CD8-positive, alpha-beta memory T cell (primary cell): ENCODE results near the gene GARIN3. TPM values are rescaled to one million over a fixed set of nuclear protein-coding genes. Genes with fewer than 3 reads are reported as not detected.
A peak's percentile ranks its signal among the peaks of the same experiment; 100 is the strongest.

ENCODE experiments used
- CTCF ChIA-PET: fragments of 350-600 bp; sonication (Branson Sonifier 250); formaldehyde crosslinking; loops from one replicate; lab custom pipeline; 2021; ENCODE audit warnings: antibody characterized with exemption; lab: Charles Lee
- POLR2A ChIA-PET: fragments of 350-600 bp; sonication (Branson Sonifier 250); formaldehyde crosslinking; loops from one replicate; lab custom pipeline; 2021; ENCODE audit warnings: antibody characterized with exemption; lab: Charles Lee
- DNase-seq, 5 donors: peaks; one replicate each; pipeline versions ENCODE4 v3.0.0 to v3.0.0-alpha.2; 2020 to 2022; ENCODE audit warnings: mixed read lengths in 1 of 5
- H3K27ac ChIP-seq: one replicate; pipeline ENCODE4 v1.7.0; 2013; ENCODE audit warnings: low read depth, mild to moderate bottlenecking, low read length, moderate library complexity
- H3K27me3 ChIP-seq: 2 replicates; pipeline ENCODE4 v1.7.0; 2013; ENCODE audit warnings: low read length, mild to moderate bottlenecking; ENCODE audit not compliant: insufficient read depth, poor library complexity, severe bottlenecking
- H3K36me3 ChIP-seq: 2 replicates; pipeline ENCODE4 v1.7.0; 2013; ENCODE audit warnings: mild to moderate bottlenecking, low read length, moderate library complexity; ENCODE audit not compliant: insufficient read depth
- H3K4me1 ChIP-seq: 2 replicates; pipeline ENCODE4 v1.7.0; 2013; ENCODE audit warnings: mild to moderate bottlenecking, low read length, moderate library complexity; ENCODE audit not compliant: insufficient read depth
- H3K4me3 ChIP-seq: 2 replicates; pipeline ENCODE4 v1.7.0; 2013; ENCODE audit warnings: mild to moderate bottlenecking, low read length
- H3K9me3 ChIP-seq: 2 replicates; pipeline ENCODE4 v1.7.0; 2013; ENCODE audit warnings: mild to moderate bottlenecking, low read length
- H3K27ac Mint-ChIP-seq, 8 donors: one replicate each; pipeline ENCODE4 v1.8.0; 2020 to 2021; ENCODE audit warnings: mixed read lengths in 8 of 8, mild to moderate bottlenecking in 6 of 8, inconsistent platforms in 3 of 8, moderate library complexity in 3 of 8
- H3K27me3 Mint-ChIP-seq, 2 donors: one replicate each; pipeline ENCODE4 v1.8.0; 2020 to 2021; ENCODE audit warnings: mixed read lengths in 2 of 2, mild to moderate bottlenecking in 1 of 2, moderate library complexity in 1 of 2
- H3K36me3 Mint-ChIP-seq, 3 donors: one replicate each; pipeline ENCODE4 v1.8.0; 2020 to 2021; ENCODE audit warnings: mixed read lengths in 3 of 3, inconsistent platforms in 1 of 3, mild to moderate bottlenecking in 1 of 3
- H3K4me1 Mint-ChIP-seq, 3 donors: one replicate each; pipeline ENCODE4 v1.8.0; 2020 to 2021; ENCODE audit warnings: mixed read lengths in 3 of 3, inconsistent platforms in 1 of 3, mild to moderate bottlenecking in 1 of 3
- H3K4me3 Mint-ChIP-seq, 7 donors: one replicate each; pipeline ENCODE4 v1.8.0; 2020 to 2021; ENCODE audit warnings: mixed read lengths in 7 of 7, mild to moderate bottlenecking in 6 of 7, moderate library complexity in 4 of 7, inconsistent platforms in 2 of 7
- H3K9me3 Mint-ChIP-seq, 5 donors: one replicate each; pipeline ENCODE4 v1.8.0; 2020 to 2022; ENCODE audit warnings: mixed read lengths in 5 of 5, mild to moderate bottlenecking in 3 of 5, moderate library complexity in 2 of 5, inconsistent platforms in 1 of 5
- polyA plus RNA-seq: library from polyadenylated mRNA; unstranded; fragments of 300-500 nt; fragmentation: Illumina TruSeq; gene quantifications from one replicate; pipeline ENCODE4 v1.2.3, GENCODE V29; 2021
- total RNA-seq, 2 experiments: library from RNA; stranded (reverse); gene quantifications; one replicate each; pipeline ENCODE4 v1.2.3, GENCODE V29; 2021

Gene GARIN3
- total and polyA plus RNA-seq, 3 experiments from 2014 or later, result 0.29 to 0.50 TPM; not detected in 1

DNA sequence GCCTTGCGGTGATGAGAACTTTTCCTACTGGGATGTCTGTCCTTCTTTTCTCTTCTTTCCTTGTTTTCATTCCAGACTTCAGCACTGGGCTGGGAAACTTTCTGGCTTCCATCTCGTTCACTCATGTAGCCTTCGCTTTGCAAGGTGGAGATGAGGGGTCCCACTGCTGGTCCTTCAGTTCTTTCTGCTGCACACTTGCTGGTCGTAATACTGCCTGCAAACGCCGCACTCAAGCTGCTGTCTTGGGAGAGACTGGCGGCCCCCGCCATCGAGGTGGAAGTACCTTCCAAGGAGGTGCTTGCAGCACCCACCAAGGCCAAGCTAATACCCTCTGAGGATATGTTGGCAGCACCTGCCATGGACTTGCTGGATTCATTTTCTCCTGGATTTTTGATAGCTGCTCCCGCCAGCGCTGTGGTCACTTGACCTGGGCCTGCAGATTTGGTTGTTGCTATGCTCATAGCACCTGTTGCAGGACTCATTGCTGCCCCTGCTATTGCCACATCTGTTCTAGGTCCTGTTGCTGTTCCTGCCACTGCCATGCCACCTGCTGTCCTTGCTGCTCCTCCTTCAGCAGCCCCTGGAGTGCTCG is 3.0 kb downstream of the GARIN3 start:
- H3K27me3 ChIP-seq, result no peaks in the 10 kb centered on the region
- H3K4me3 ChIP-seq, result no peak overlapping the region
- Mint-ChIP-seq H3K4me1 (peaks cover 45 to 70% (median 65%) of the 10 kb centered on the region in 3 donors), H3K4me3 (no peak overlapping the region), H3K27ac (peak overlapping the region in 1 of 8 donors; percentile 40), H3K9me3 (no peaks in the 10 kb centered on the region), H3K36me3 (no peaks in the 10 kb centered on the region), H3K27me3 (no peaks in the 10 kb centered on the region)
- peaks cover 43% of the 10 kb centered on the region for H3K4me1 ChIP-seq
- ChIA-PET POLR2A (no interaction called here), CTCF (interaction anchor here (1.6 to 3.6 kb wide), 2 partner anchors 14 to 16 kb away, joined by 3 to 13 read pairs; no protein-coding TSS in a partner anchor)
- DNase-seq, result no peak
- H3K27ac ChIP-seq, result no peak overlapping the region
- no peaks in the 10 kb centered on the region for H3K36me3 ChIP-seq
- H3K9me3 ChIP-seq, result no peaks in the 10 kb centered on the region

DNA sequence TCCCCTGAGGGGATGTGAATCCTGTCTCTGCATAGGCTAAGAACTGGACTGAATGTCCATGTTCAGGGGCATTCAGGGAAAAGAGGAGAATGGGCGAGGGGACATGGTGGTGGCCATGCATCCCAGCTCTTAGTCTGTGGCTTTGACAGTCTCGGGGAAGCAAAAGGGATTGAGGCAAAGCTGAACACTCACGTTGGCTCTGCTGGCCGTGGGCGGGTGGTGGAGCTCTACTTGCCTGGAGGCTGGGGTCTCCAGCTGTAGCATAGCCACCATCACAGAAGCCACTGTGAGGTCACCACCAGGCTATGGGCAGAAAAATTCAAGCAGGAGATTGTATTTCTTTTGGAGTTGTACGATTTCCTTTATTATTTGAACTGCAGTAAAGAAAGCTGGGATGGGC is 4.1 kb downstream of the GARIN3 start:
- POLR2A ChIA-PET, result interaction anchor here (0.9 kb wide), 1 partner anchor 105 kb away, joined by 3 read pairs; no protein-coding TSS in a partner anchor
- H3K4me3 ChIP-seq, result no peak overlapping the region
- Mint-ChIP-seq H3K4me3 (no peak overlapping the region), H3K36me3 (no peaks in the 10 kb centered on the region), H3K27ac (no peak overlapping the region), H3K27me3 (no peaks in the 10 kb centered on the region), H3K9me3 (no peaks in the 10 kb centered on the region), H3K4me1 (peaks cover 40 to 70% (median 65%) of the 10 kb centered on the region in 3 donors)
- no peak overlapping the region for H3K27ac ChIP-seq
- no peaks in the 10 kb centered on the region for H3K27me3 ChIP-seq
- no peaks in the 10 kb centered on the region for H3K36me3 ChIP-seq
- no peaks in the 10 kb centered on the region for H3K9me3 ChIP-seq
- CTCF ChIA-PET, result interaction anchor here (1.4 to 3.6 kb wide), 5 partner anchors 9 to 30 kb away, joined by 3 to 13 read pairs (median 4); no protein-coding TSS in a partner anchor
- no peak for DNase-seq
- H3K4me1 ChIP-seq, result peaks cover 37% of the 10 kb centered on the region

DNA sequence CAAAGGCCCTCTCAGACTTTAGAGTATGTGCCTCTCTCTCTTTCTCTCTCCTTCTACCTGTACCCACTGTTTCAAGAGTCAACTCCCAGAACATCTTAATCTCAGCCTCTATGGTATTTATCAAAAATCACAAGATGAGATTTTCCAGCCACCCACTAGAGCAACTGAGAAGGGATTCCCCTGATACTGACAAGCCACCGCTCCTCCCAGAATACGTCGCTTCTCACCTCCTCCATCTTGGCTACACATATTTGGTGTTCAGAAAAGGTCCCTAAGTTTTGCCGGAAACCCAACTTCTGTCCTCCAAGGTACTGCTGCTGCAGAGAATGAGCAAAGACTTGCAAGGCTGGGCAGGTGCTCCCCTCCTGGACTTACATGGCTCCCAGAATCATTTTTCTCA is 6.1 kb downstream of the GARIN3 start:
- H3K4me3 Mint-ChIP-seq, result peak overlapping the region; percentile 34 to 81 (median 62)
- H3K27ac Mint-ChIP-seq, result peak overlapping the region; percentile 89 to 100 (median 96)
- Histone ChIP-seq H3K36me3 (no peaks in the 10 kb centered on the region), H3K27me3 (no peaks in the 10 kb centered on the region), H3K4me3 (peak overlapping the region; percentile 30), H3K4me1 (peaks cover 45% of the 10 kb centered on the region), H3K9me3 (no peaks in the 10 kb centered on the region), H3K27ac (peak overlapping the region; percentile 79)
- POLR2A ChIA-PET, result interaction anchor here (1.0 kb wide), 1 partner anchor 19 kb away, joined by 3 read pairs; no protein-coding TSS in a partner anchor
- peaks cover 0 to 1% (median 0%) of the 10 kb centered on the region in 3 donors for H3K36me3 Mint-ChIP-seq
- H3K27me3 Mint-ChIP-seq, result no peaks in the 10 kb centered on the region
- no peaks in the 10 kb centered on the region for H3K9me3 Mint-ChIP-seq
- CTCF ChIA-PET, result no interaction called here
- peak in 4 of 5 donors; percentile 32 to 70 (median 41) for DNase-seq
- peaks cover 46 to 72% (median 71%) of the 10 kb centered on the region in 3 donors for H3K4me1 Mint-ChIP-seq

DNA sequence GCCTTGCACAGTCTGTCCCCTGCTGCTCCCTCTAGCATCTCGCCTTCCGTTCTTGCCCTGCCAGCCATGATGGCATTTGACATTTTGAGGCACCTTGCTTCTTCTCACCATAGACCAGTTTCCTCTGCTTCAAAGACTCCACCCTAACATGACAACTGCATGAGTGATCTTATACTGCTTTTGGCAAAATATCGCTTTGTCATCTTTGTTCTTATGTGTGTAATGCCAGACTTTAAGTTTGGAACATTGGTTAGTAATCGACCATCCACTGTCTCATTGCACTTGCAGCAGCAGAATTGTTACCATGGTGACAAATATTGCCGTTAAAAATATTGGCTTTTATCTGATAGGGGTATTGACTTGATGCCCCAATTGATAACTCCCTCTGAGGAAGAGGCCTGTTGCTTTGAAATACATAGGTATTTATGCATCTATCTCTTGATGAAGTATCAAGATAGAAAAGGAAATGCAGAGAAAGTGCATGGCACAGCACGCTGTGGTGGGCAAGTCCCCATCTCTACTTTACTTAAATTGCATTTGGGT is 6.8 kb downstream of the GARIN3 start:
- H3K36me3 Mint-ChIP-seq, result peaks cover 0 to 3% (median 0%) of the 10 kb centered on the region in 3 donors
- Histone ChIP-seq H3K4me1 (peaks cover 51% of the 10 kb centered on the region), H3K9me3 (no peaks in the 10 kb centered on the region), H3K27me3 (no peaks in the 10 kb centered on the region), H3K4me3 (peak overlapping the region; percentile 30), H3K36me3 (no peaks in the 10 kb centered on the region), H3K27ac (peak overlapping the region; percentile 79)
- ChIA-PET CTCF (no interaction called here), POLR2A (interaction anchor here (1.0 kb wide), 1 partner anchor 20 kb away, joined by 3 read pairs; no protein-coding TSS in a partner anchor)
- DNase-seq, result peak in 3 of 5 donors; percentile 61 to 71 (median 61)
- H3K27ac Mint-ChIP-seq, result peak overlapping the region; percentile 89 to 100 (median 96)
- peak overlapping the region; percentile 24 to 81 (median 61) for H3K4me3 Mint-ChIP-seq
- no peaks in the 10 kb centered on the region for H3K27me3 Mint-ChIP-seq
- no peaks in the 10 kb centered on the region for H3K9me3 Mint-ChIP-seq
- H3K4me1 Mint-ChIP-seq, result peaks cover 52 to 78% (median 76%) of the 10 kb centered on the region in 3 donors

DNA sequence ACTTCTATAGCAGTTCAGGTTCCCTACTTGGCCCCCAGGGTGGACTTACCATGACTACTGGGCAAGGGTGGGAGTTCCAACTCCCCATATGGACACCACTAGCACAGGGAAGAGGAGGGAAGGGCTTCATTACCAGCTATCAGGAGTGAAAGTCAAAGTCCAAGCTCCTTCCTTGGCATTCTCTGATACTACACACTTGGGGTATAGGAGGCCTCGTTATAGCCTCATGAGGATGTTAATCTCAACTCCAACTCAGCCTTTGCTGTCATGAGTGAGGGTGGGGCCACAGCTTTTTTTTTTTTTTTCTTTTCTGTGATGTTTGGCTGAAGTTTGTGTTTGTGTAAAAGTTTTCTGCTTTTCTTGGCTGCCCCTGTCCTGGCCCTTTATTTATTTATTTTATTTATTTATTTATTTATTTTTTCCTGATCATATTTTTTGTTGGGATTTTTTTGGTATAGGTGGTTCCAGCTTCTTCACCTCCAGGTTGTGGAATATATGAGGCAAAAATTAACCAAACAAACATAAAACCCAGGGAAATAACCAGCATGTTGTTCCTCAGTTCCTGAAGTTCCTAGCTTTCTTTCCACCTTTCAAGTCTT is 8.7 kb downstream of the GARIN3 start:
- no peak for DNase-seq
- no peaks in the 10 kb centered on the region for H3K9me3 ChIP-seq
- peaks cover 0 to 3% (median 0%) of the 10 kb centered on the region in 3 donors for H3K36me3 Mint-ChIP-seq
- peaks cover 66% of the 10 kb centered on the region for H3K4me1 ChIP-seq
- peak overlapping the region in 1 of 7 donors; percentile 10 for H3K4me3 Mint-ChIP-seq
- no peaks in the 10 kb centered on the region for H3K36me3 ChIP-seq
- no peaks in the 10 kb centered on the region for H3K27me3 Mint-ChIP-seq
- H3K4me3 ChIP-seq, result no peak overlapping the region
- peak overlapping the region in 5 of 8 donors; percentile 8 to 71 (median 52) for H3K27ac Mint-ChIP-seq
- no peaks in the 10 kb centered on the region for H3K9me3 Mint-ChIP-seq
- ChIA-PET POLR2A (interaction anchor here (0.6 to 2.0 kb wide), 6 partner anchors 11 to 121 kb away, joined by 3 to 9 read pairs (median 4); partner anchors contain the start of gene MED7), CTCF (interaction anchor here (0.9 to 1.5 kb wide), 5 partner anchors 8 to 46 kb away, joined by 3 to 6 read pairs (median 3); no protein-coding TSS in a partner anchor)
- H3K4me1 Mint-ChIP-seq, result peaks cover 64 to 85% (median 83%) of the 10 kb centered on the region in 3 donors
- no peak overlapping the region for H3K27ac ChIP-seq
- H3K27me3 ChIP-seq, result no peaks in the 10 kb centered on the region

DNA sequence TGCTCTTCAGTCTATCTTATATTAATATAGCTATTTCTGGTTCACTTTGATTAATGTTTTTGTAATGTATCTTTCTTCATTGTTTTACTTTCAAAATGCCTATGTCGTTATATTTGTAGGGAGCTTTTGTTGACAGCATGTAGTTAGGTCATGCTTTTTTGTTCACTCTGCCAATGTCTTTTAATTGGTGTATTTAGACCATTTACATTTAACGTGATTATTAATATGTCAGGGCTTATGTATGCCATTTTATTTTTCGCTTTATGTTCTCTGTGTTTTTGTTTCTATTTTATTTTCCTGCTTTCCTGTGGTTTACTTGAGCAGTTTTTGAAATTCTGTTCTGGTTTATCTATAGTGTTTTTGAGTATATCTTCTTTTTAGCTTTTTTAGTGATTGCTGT is 10.8 kb downstream of the GARIN3 start:
- Mint-ChIP-seq H3K36me3 (peaks cover 0 to 3% (median 0%) of the 10 kb centered on the region in 3 donors), H3K4me3 (peak overlapping the region; percentile 81 to 92 (median 84)), H3K9me3 (no peaks in the 10 kb centered on the region), H3K27me3 (no peaks in the 10 kb centered on the region), H3K4me1 (peaks cover 58 to 78% (median 76%) of the 10 kb centered on the region in 3 donors), H3K27ac (peak overlapping the region; percentile 25 to 97 (median 93))
- DNase-seq, result no peak
- H3K27me3 ChIP-seq, result no peaks in the 10 kb centered on the region
- no peaks in the 10 kb centered on the region for H3K36me3 ChIP-seq
- POLR2A ChIA-PET, result interaction anchor here (0.5 to 1.7 kb wide), 9 partner anchors 12 to 110 kb away, joined by 3 to 5 read pairs (median 4); partner anchors contain the start of gene MED7
- H3K27ac ChIP-seq, result no peak overlapping the region
- H3K9me3 ChIP-seq, result no peaks in the 10 kb centered on the region
- peaks cover 72% of the 10 kb centered on the region for H3K4me1 ChIP-seq
- H3K4me3 ChIP-seq, result peak overlapping the region; percentile 19
- CTCF ChIA-PET, result interaction anchor here (0.9 to 1.6 kb wide), 7 partner anchors 10 to 49 kb away, joined by 3 to 7 read pairs (median 4); partner anchors contain the start of gene ITK

DNA sequence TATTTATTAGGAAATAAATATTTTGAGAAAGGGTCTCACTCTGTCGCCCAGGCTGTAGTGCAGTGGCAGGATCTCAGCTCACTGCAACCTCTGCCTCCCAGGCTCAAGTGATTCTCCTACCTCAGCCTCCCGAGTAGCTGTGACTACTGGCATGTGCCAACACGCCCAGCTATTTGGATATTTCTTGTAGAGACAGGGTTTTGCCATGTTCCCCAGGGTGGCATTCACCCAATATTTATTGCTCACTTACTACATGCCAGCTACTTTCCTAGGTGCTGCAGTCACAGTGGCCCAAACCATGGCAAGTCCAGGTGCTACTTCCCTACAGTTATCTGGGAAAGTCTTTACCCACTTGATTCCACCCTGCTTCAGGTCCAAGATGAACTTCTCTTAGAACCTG is 15.1 kb downstream of the GARIN3 start:
- POLR2A ChIA-PET, result no interaction called here
- no peaks in the 10 kb centered on the region for H3K27me3 Mint-ChIP-seq
- Histone ChIP-seq H3K27ac (no peak overlapping the region), H3K4me1 (peaks cover 53% of the 10 kb centered on the region), H3K4me3 (no peak overlapping the region), H3K27me3 (no peaks in the 10 kb centered on the region), H3K9me3 (no peaks in the 10 kb centered on the region), H3K36me3 (no peaks in the 10 kb centered on the region)
- CTCF ChIA-PET, result interaction anchor here (4.5 to 4.7 kb wide), 2 partner anchors 30 to 36 kb away, joined by 33 to 46 read pairs; partner anchors contain the start of gene ITK
- H3K36me3 Mint-ChIP-seq, result peaks cover 0 to 3% (median 0%) of the 10 kb centered on the region in 3 donors
- H3K4me3 Mint-ChIP-seq, result no peak overlapping the region
- no peaks in the 10 kb centered on the region for H3K9me3 Mint-ChIP-seq
- H3K27ac Mint-ChIP-seq, result peak overlapping the region in 5 of 8 donors; percentile 19 to 69 (median 30)
- no peak for DNase-seq
- H3K4me1 Mint-ChIP-seq, result peaks cover 44 to 57% (median 55%) of the 10 kb centered on the region in 3 donors
